OCI-LY7 (cell line): ENCODE data around the gene POGZ. TPM values are rescaled to one million over a fixed set of nuclear protein-coding genes. Genes with fewer than 3 reads are reported as not detected.

Experiments
- BruUV-seq: library from RNA; stranded (reverse); fragments of 400-500 nt; replicated peaks from 2 replicates; lab custom pipeline; 2021; lab: Mats Ljungman, UMichigan
- CTCF ChIA-PET: fragments of 300-600 bp; sonication (Branson Sonifier 250); formaldehyde crosslinking; loops from one replicate; lab custom pipeline; 2022; ENCODE audit warnings: antibody characterized with exemption; ENCODE audit not compliant: unreplicated experiment; lab: Charles Lee
- POLR2A ChIA-PET: fragments of 300-600 bp; sonication (Branson Sonifier 250); formaldehyde crosslinking; loops from one replicate; lab custom pipeline; 2022; ENCODE audit warnings: antibody characterized with exemption; lab: Charles Lee
- DNase-seq: peaks from one replicate; pipeline ENCODE4 v3.0.0-alpha.2; 2015; ENCODE audit warnings: low spot score
- H2AFZ ChIP-seq: fragments of 200-600 bp; sonication (generic), shearing (Covaris generic); 2 replicates; pipeline ENCODE4 v1.6.1; 2014; ENCODE audit warnings: mild to moderate bottlenecking, antibody characterized with exemption, low read length, moderate library complexity
- H3K27ac ChIP-seq: fragments of 200-600 bp; sonication (generic); 2 replicates; pipeline ENCODE4 v1.5.1; 2014; ENCODE audit warnings: mixed run types, low read depth, mild to moderate bottlenecking, moderate library complexity, low read length, inconsistent platforms; ENCODE audit not compliant: poor library complexity, severe bottlenecking
- H3K36me3 ChIP-seq: fragments of 200-600 bp; sonication (generic); 2 replicates; pipeline ENCODE4 v1.6.1; 2014; ENCODE audit warnings: mild to moderate bottlenecking, antibody characterized with exemption, low read length, moderate library complexity, mixed read lengths; ENCODE audit not compliant: insufficient read depth
- H3K4me1 ChIP-seq: fragments of 200-600 bp; sonication (generic); 2 replicates; pipeline ENCODE4 v1.5.1; 2014; ENCODE audit warnings: mild to moderate bottlenecking, low read length; ENCODE audit not compliant: insufficient read depth, poor library complexity, severe bottlenecking
- H3K4me2 ChIP-seq: fragments of 200-600 bp; sonication (generic); 2 replicates; pipeline ENCODE4 v1.6.1; 2014; ENCODE audit warnings: mild to moderate bottlenecking, low read length
- H3K4me3 ChIP-seq: fragments of 200-600 bp; sonication (generic); 2 replicates; pipeline ENCODE4 v1.5.1; 2014; ENCODE audit warnings: mild to moderate bottlenecking, low read depth, low read length; ENCODE audit not compliant: poor library complexity, severe bottlenecking
- H3K79me2 ChIP-seq: fragments of 200-600 bp; sonication (generic); 2 replicates; pipeline ENCODE4 v1.6.1; 2016; ENCODE audit warnings: low read depth, mild to moderate bottlenecking, low read length, moderate library complexity, mixed read lengths; ENCODE audit not compliant: insufficient read depth
- H3K9me2 ChIP-seq: fragments of 200-600 bp; sonication (generic); 2 replicates; pipeline ENCODE4 v1.6.1; 2016; ENCODE audit warnings: mild to moderate bottlenecking, low read length, mixed read lengths; ENCODE audit not compliant: insufficient read depth
- H3K9me3 ChIP-seq: fragments of 200-600 bp; sonication (generic); 2 replicates; pipeline ENCODE4 v1.6.1; 2014; ENCODE audit warnings: mild to moderate bottlenecking, mixed run types, low read length, mixed read lengths
- H4K20me1 ChIP-seq: fragments of 200-600 bp; sonication (generic); 2 replicates; pipeline ENCODE4 v1.6.1; 2014; ENCODE audit warnings: mild to moderate bottlenecking, antibody characterized with exemption, low read length, moderate library complexity, mixed read lengths; ENCODE audit not compliant: insufficient read depth
- CTCF ChIP-seq: fragments of 200-600 bp; sonication (generic); conservative IDR thresholded peaks from 2 replicates; pipeline ENCODE4 v1.5.1; 2014; ENCODE audit warnings: mild to moderate bottlenecking, antibody characterized with exemption, low read length, moderate library complexity, mixed read lengths
- EZH2phosphoT487 ChIP-seq: fragments of 200-600 bp; sonication (generic); IDR thresholded peaks from 2 replicates; pipeline ENCODE4 v1.6.1; 2018; ENCODE audit warnings: low read depth, borderline replicate concordance, mild to moderate bottlenecking, mixed run types, antibody characterized with exemption, low read length, moderate library complexity, mixed read lengths
- intact Hi-C: fragments of 100-400 bp; cut with micrococcal nuclease; formaldehyde crosslinking; loops from one replicate; pipeline ENCODE4 v1.10.0; 2022; ENCODE audit not compliant: unreplicated experiment
- total RNA-seq, 2 experiments: library from RNA; depleted of rRNA in 1 of 2; stranded (reverse); fragments of >200 nt in 1 of 2; shearing (Covaris generic) in 1 of 2; gene quantifications; 2 replicates each; pipeline ENCODE4 v1.2.3, GENCODE V29; 2014 to 2022

The POGZ gene
- total RNA-seq, 2 experiments from 2014 or later = 47.7 to 118 TPM

GRCh38 chr1:151364996-151365395 lies 94.3 kb downstream of the POGZ start:
- ChIA-PET CTCF (no interaction called here), POLR2A (no interaction called here)
- TF ChIP-seq EZH2phosphoT487 (no peak), CTCF (no peak; the same call in 1 of the 2 replicates)
- Histone ChIP-seq H3K36me3 (no peaks in the 10 kb centered on the region), H3K9me3 (peaks cover 15% of the 10 kb centered on the region), H3K4me1 (peaks cover under 1% of the 10 kb centered on the region), H3K27ac (no peak overlapping the region), H3K4me3 (no peak overlapping the region), H4K20me1 (no peaks in the 10 kb centered on the region), H3K79me2 (no peaks in the 10 kb centered on the region), H3K9me2 (no peaks in the 10 kb centered on the region), H3K4me2 (no peak overlapping the region), H2AFZ (no peak overlapping the region)
- no peak for DNase-seq
- intact Hi-C loops = no loop called here
- no TSS peak for BruUV-seq

GRCh38 chr1:151362308-151363155 lies 96.8 kb downstream of the POGZ start:
- Histone ChIP-seq H4K20me1 (no peaks in the 10 kb centered on the region), H3K79me2 (no peaks in the 10 kb centered on the region), H3K27ac (no peak overlapping the region), H3K9me2 (no peaks in the 10 kb centered on the region), H3K9me3 (peaks cover 15% of the 10 kb centered on the region), H3K4me3 (no peak overlapping the region), H3K36me3 (no peaks in the 10 kb centered on the region), H3K4me2 (no peak overlapping the region), H2AFZ (no peak overlapping the region), H3K4me1 (no peaks in the 10 kb centered on the region)
- BruUV-seq = no TSS peak
- TF ChIP-seq EZH2phosphoT487 (no peak), CTCF (no peak)
- POLR2A ChIA-PET = no interaction called here
- no peak for DNase-seq
- CTCF ChIA-PET = no interaction called here
- intact Hi-C loops = no loop called here

GRCh38 chr1:151361883-151362282 lies 97.4 kb downstream of the POGZ start:
- CTCF ChIA-PET = no interaction called here
- intact Hi-C loops = no loop called here

More at GRCh38 chr1:151361883-151362282, 97.4 kb downstream of the POGZ start:
- H4K20me1 ChIP-seq = no peaks in the 10 kb centered on the region
- H3K4me3 ChIP-seq = no peak overlapping the region
- H3K27ac ChIP-seq = no peak overlapping the region
- no peaks in the 10 kb centered on the region for H3K79me2 ChIP-seq
- no peaks in the 10 kb centered on the region for H3K36me3 ChIP-seq
- TF ChIP-seq CTCF (no peak), EZH2phosphoT487 (no peak)
- BruUV-seq = no TSS peak
- POLR2A ChIA-PET = no interaction called here
- no peaks in the 10 kb centered on the region for H3K9me2 ChIP-seq
- H3K9me3 ChIP-seq = peaks cover 15% of the 10 kb centered on the region
- no peak overlapping the region for H2AFZ ChIP-seq
- H3K4me1 ChIP-seq = no peaks in the 10 kb centered on the region
- DNase-seq = no peak
- no peak overlapping the region for H3K4me2 ChIP-seq
